Measurements from ENCODE around the gene LRRC3B. TPM values are rescaled to one million over a fixed set of nuclear protein-coding genes. Genes with fewer than 3 reads are reported as not detected.
A peak's percentile ranks its signal among the peaks of the same experiment; 100 is the strongest.

The LRRC3B gene
- total RNA-seq, 4 donors from 2014 or later: under 0.01 to 0.52 TPM; not detected in 2

GRCh38 chr3:26704736-26705135 lies 82.2 kb downstream of the LRRC3B start:
- WGBS: 90% methylated on average over 2 of the region's 2 CpGs

DNA sequence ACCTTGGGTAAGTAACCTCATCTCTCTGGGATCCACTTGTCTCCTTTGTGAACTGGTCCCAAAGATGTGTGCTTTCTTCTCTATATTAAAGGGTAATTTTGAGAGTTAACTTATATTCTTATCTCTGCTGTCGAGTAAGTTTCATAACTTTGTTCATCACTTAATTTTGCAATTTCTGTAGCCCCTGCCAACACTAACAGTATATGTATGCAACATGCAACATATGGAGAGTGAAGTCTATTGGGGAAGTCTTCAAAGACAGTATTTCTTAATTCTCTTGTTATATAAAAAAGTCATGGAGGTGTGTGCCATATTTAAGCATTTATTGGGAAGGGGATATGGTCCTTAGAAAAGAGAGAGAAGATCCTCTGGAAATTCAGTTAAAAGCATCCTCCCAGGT lies 85.9 kb downstream of the LRRC3B start:
- no peak for DNase-seq (ENCODE audit: extremely low spot score)
- no peak overlapping the region for H3K27ac ChIP-seq (replicated peaks in 1 of 4)
- no peaks in the 10 kb centered on the region for H3K27me3 ChIP-seq
- no peak overlapping the region for H3K4me3 ChIP-seq
- H3K4me1 ChIP-seq: peaks cover 0 to 6% (median 6%) of the 10 kb centered on the region in 4 donors
- WGBS: 88% methylated on average over 1 of the region's 1 CpG
- intact Hi-C loops (cut with DNase I): no loop called here
- no peaks in the 10 kb centered on the region for H3K9me3 ChIP-seq
- no peak for TF ChIP-seq POLR2A (IDR thresholded peaks at IDR 0.05; ENCODE audit: low read depth)
- no peak for TF ChIP-seq EP300 (IDR thresholded peaks at IDR 0.05)
- TF ChIP-seq POLR2AphosphoS5 (IDR thresholded peaks at IDR 0.05): no peak
- TF ChIP-seq, protein P1, sequence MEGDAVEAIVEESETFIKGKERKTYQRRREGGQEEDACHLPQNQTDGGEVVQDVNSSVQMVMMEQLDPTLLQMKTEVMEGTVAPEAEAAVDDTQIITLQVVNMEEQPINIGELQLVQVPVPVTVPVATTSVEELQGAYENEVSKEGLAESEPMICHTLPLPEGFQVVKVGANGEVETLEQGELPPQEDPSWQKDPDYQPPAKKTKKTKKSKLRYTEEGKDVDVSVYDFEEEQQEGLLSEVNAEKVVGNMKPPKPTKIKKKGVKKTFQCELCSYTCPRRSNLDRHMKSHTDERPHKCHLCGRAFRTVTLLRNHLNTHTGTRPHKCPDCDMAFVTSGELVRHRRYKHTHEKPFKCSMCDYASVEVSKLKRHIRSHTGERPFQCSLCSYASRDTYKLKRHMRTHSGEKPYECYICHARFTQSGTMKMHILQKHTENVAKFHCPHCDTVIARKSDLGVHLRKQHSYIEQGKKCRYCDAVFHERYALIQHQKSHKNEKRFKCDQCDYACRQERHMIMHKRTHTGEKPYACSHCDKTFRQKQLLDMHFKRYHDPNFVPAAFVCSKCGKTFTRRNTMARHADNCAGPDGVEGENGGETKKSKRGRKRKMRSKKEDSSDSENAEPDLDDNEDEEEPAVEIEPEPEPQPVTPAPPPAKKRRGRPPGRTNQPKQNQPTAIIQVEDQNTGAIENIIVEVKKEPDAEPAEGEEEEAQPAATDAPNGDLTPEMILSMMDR (IDR thresholded peaks at IDR 0.05): no peak
- H3K36me3 ChIP-seq: no peaks in the 10 kb centered on the region

More at GRCh38 chr3:26704736-26705135, 82.2 kb downstream of the LRRC3B start:
- intact Hi-C loops (cut with DNase I): no loop called here
- Histone ChIP-seq H3K36me3 (no peaks in the 10 kb centered on the region), H3K9me3 (no peaks in the 10 kb centered on the region), H3K4me3 (no peak overlapping the region), H3K27me3 (no peaks in the 10 kb centered on the region), H3K4me1 (no peaks in the 10 kb centered on the region), H3K27ac (replicated peaks in 1 of 4) (no peak overlapping the region)
- no peak for DNase-seq (ENCODE audit: extremely low spot score)
- TF ChIP-seq POLR2AphosphoS5 (IDR thresholded peaks at IDR 0.05) (no peak), EP300 (IDR thresholded peaks at IDR 0.05) (no peak), POLR2A (IDR thresholded peaks at IDR 0.05; ENCODE audit: low read depth) (no peak)
- TF ChIP-seq, protein P1 (IDR thresholded peaks at IDR 0.05): no peak

- H3K36me3 ChIP-seq: no peaks in the 10 kb centered on the region
- H3K9me3 ChIP-seq: no peaks in the 10 kb centered on the region
- H3K4me1 ChIP-seq: peaks cover 0 to 11% (median 6%) of the 10 kb centered on the region in 4 donors
- no peak overlapping the region for H3K27ac ChIP-seq (replicated peaks in 1 of 4)
- TF ChIP-seq POLR2A (IDR thresholded peaks at IDR 0.05; ENCODE audit: low read depth) (no peak), EP300 (IDR thresholded peaks at IDR 0.05) (no peak), POLR2AphosphoS5 (IDR thresholded peaks at IDR 0.05) (no peak)
- TF ChIP-seq, protein P1 (IDR thresholded peaks at IDR 0.05): peak; percentile 54 to 72 (median 64)
- no peak for DNase-seq (ENCODE audit: extremely low spot score)
- 45% methylated on average over 5 of the region's 5 CpGs for WGBS
- H3K4me3 ChIP-seq: no peak overlapping the region
- no peaks in the 10 kb centered on the region for H3K27me3 ChIP-seq
- intact Hi-C loops (cut with DNase I): loop anchor here (2.0 to 5.0 kb wide), 2 partner anchors 868 to 1065 kb away; no protein-coding TSS in a partner anchor
These were observed 89.8 kb downstream of the LRRC3B start for GRCh38 chr3:26712211-26713026.

- peaks cover 0 to 11% (median 6%) of the 10 kb centered on the region in 4 donors for H3K4me1 ChIP-seq
- intact Hi-C loops (cut with DNase I): loop anchor here (2.0 to 5.0 kb wide), 2 partner anchors 868 to 1066 kb away; no protein-coding TSS in a partner anchor
- no peak overlapping the region for H3K4me3 ChIP-seq
- WGBS: 80% methylated on average over 3 of the region's 3 CpGs
- no peaks in the 10 kb centered on the region for H3K9me3 ChIP-seq
- TF ChIP-seq POLR2A (IDR thresholded peaks at IDR 0.05; ENCODE audit: low read depth): no peak
- no peak for TF ChIP-seq EP300 (IDR thresholded peaks at IDR 0.05)
- no peak for TF ChIP-seq POLR2AphosphoS5 (IDR thresholded peaks at IDR 0.05)
- TF ChIP-seq, protein P1 (IDR thresholded peaks at IDR 0.05): no peak
- DNase-seq (ENCODE audit: extremely low spot score): no peak
- H3K27ac ChIP-seq (replicated peaks in 1 of 4): no peak overlapping the region
- no peaks in the 10 kb centered on the region for H3K36me3 ChIP-seq
- H3K27me3 ChIP-seq: no peaks in the 10 kb centered on the region
These were observed 90.5 kb downstream of the LRRC3B start for GRCh38 chr3:26713091-26713490.
